HCT116 (cell line): ENCODE data around the gene GATAD2A. TPM values are rescaled to one million over a fixed set of nuclear protein-coding genes. Genes with fewer than 3 reads are reported as not detected.

ENCODE experiments used
- ATAC-seq: fragments of 200-7000 bp; cut with Tn5 transposase; 2 replicates; pipeline ENCODE4 v1.9.1; 2020; ENCODE audit warnings: mild to moderate bottlenecking, moderate library complexity
- BruUV-seq: library from RNA; stranded (reverse); fragments of 400-500 nt; replicated peaks from 2 replicates; lab custom pipeline; 2021; lab: Mats Ljungman, UMichigan
- CTCF ChIA-PET: fragments of 300-600 bp; sonication (Branson Sonifier 250); formaldehyde crosslinking; loops from one replicate; lab custom pipeline; 2021; ENCODE audit warnings: antibody characterized with exemption; lab: Charles Lee
- POLR2A ChIA-PET: fragments of 300-600, 350-600 bp; sonication (Branson Sonifier 250); formaldehyde crosslinking; loops from one replicate; lab custom pipeline; 2021; ENCODE audit warnings: antibody characterized with exemption; lab: Charles Lee
- RAD21 ChIA-PET, 2 experiments: fragments of 300-600 bp; sonication (Branson Sonifier 250); formaldehyde crosslinking; loops; one replicate each; lab custom pipeline; 2023; ENCODE audit warnings: low total read pairs in 2 of 2; ENCODE audit not compliant: uncharacterized antibody in 2 of 2, unreplicated experiment in 2 of 2, low non-redundant PET in 1 of 2; lab: Charles Lee
- DNase-seq: peaks from one replicate; pipeline ENCODE4 v3.0.0-alpha.2; 2010; ENCODE audit warnings: low read depth, low spot score
- H2AFZ ChIP-seq: fragments of 200-600 bp; shearing (Covaris generic), sonication (generic); 2 replicates; pipeline ENCODE4 v1.6.1; 2017; ENCODE audit warnings: low read depth, mixed run types, mixed read lengths, antibody characterized with exemption, low read length; ENCODE audit not compliant: poor library complexity, severe bottlenecking
- H3K27ac ChIP-seq: 2 replicates; pipeline ENCODE4 v1.5.1; 2012; ENCODE audit warnings: low read depth, low read length
- H3K27me3 ChIP-seq: fragments of 200-600 bp; sonication (generic); 2 replicates; pipeline ENCODE4 v1.6.1; 2016; ENCODE audit warnings: mixed run types, low read length, mixed read lengths; ENCODE audit not compliant: insufficient read depth
- H3K36me3 ChIP-seq, 2 experiments: fragments of 200-500 bp in 1 of 2; fragments of 200-600 bp in 1 of 2; sonication (Bioruptor generic) in 1 of 2; sonication (generic) in 1 of 2; 2 replicates each; pipeline versions ENCODE4 v1.5.1 to v1.6.1; 2014 to 2016; ENCODE audit warnings: low read length in 2 of 2, inconsistent platforms in 1 of 2, mixed read lengths in 1 of 2, mixed run types in 1 of 2; ENCODE audit not compliant: insufficient read depth in 2 of 2, control insufficient read depth in 1 of 2
- H3K4me1 ChIP-seq, 2 experiments: fragments of 200-600 bp in 1 of 2; sonication (generic) in 1 of 2; 2 replicates each; pipeline versions ENCODE4 v1.5.1 to v1.6.1; 2012 to 2017; ENCODE audit warnings: low read length in 2 of 2, inconsistent platforms in 1 of 2, mild to moderate bottlenecking in 1 of 2, mixed read lengths in 1 of 2, mixed run types in 1 of 2, moderate library complexity in 1 of 2; ENCODE audit not compliant: insufficient read depth in 2 of 2, control insufficient read depth in 1 of 2
- H3K4me2 ChIP-seq: fragments of 200-600 bp; sonication (generic); 2 replicates; pipeline ENCODE4 v1.6.1; 2017; ENCODE audit warnings: mixed run types, low read length, mixed read lengths
- H3K4me3 ChIP-seq, 2 experiments: fragments of 200-600 bp in 1 of 2; sonication (generic) in 1 of 2; replicated peaks in 1 of 2; 2 replicates each; pipeline ENCODE4 v1.5.1; 2011 to 2016; ENCODE audit warnings: low read length in 2 of 2, control low read depth in 1 of 2, low read depth in 1 of 2, mild to moderate bottlenecking in 1 of 2, mixed read lengths in 1 of 2, mixed run types in 1 of 2
- H3K79me2 ChIP-seq: fragments of 200-600 bp; sonication (generic); 2 replicates; pipeline ENCODE4 v1.6.1; 2017; ENCODE audit warnings: mild to moderate bottlenecking, mixed run types, low read length, moderate library complexity, mixed read lengths; ENCODE audit not compliant: insufficient read depth
- H3K9ac ChIP-seq: fragments of 200-600 bp; sonication (generic); 2 replicates; pipeline ENCODE4 v1.6.1; 2016; ENCODE audit warnings: low read length, mixed read lengths
- H3K9me2 ChIP-seq: fragments of 200-600 bp; sonication (generic), shearing (Covaris generic); 2 replicates; pipeline ENCODE4 v1.6.1; 2017; ENCODE audit warnings: mixed run types, mild to moderate bottlenecking, moderate library complexity; ENCODE audit not compliant: insufficient read depth
- H3K9me3 ChIP-seq, 2 experiments: fragments of 200-500 bp in 1 of 2; fragments of 200-600 bp in 1 of 2; sonication (Bioruptor generic) in 1 of 2; sonication (generic) in 1 of 2; 2 replicates each; pipeline ENCODE4 v1.6.1; 2014 to 2017; ENCODE audit warnings: low read length in 2 of 2, mixed read lengths in 2 of 2, inconsistent platforms in 1 of 2, low read depth in 1 of 2, mild to moderate bottlenecking in 1 of 2, mixed run types in 1 of 2, moderate library complexity in 1 of 2; ENCODE audit not compliant: control insufficient read depth in 1 of 2, insufficient read depth in 1 of 2
- H4K20me1 ChIP-seq: fragments of 200-600 bp; sonication (generic), shearing (Covaris generic); 2 replicates; pipeline ENCODE4 v1.6.1; 2017; ENCODE audit warnings: mixed run types, mild to moderate bottlenecking, moderate library complexity; ENCODE audit not compliant: insufficient read depth
- CBX3 ChIP-seq: IDR thresholded peaks from 2 replicates; pipeline ENCODE4 v1.6.1; 2012; ENCODE audit warnings: low read depth
- CEBPB ChIP-seq: IDR thresholded peaks from 2 replicates; pipeline ENCODE4 v1.6.1; 2012; ENCODE audit warnings: low read depth
- CTCF ChIP-seq, 3 experiments: fragments of 200-600 bp in 1 of 3; sonication (generic) in 1 of 3; IDR thresholded peaks in 2 of 3; conservative IDR thresholded peaks in 1 of 3; 2 replicates each; pipeline ENCODE4 v1.5.1; 2012 to 2017; ENCODE audit warnings: low read depth in 2 of 3, low read length in 2 of 3, antibody characterized with exemption in 1 of 3, borderline replicate concordance in 1 of 3, control low read depth in 1 of 3, mild to moderate bottlenecking in 1 of 3, mixed read lengths in 1 of 3, mixed run types in 1 of 3, moderate library complexity in 1 of 3; ENCODE audit not compliant: insufficient read depth in 1 of 3
- EGR1 ChIP-seq: IDR thresholded peaks from 2 replicates; pipeline ENCODE4 v1.6.1; 2012; ENCODE audit warnings: low read depth
- ELF1 ChIP-seq: IDR thresholded peaks from 2 replicates; pipeline ENCODE4 v1.6.1; 2012; ENCODE audit warnings: low read depth, borderline replicate concordance
- EZH2 ChIP-seq: fragments of 200-600 bp; sonication (generic); IDR thresholded peaks from 2 replicates; pipeline ENCODE4 v1.6.1; 2017; ENCODE audit warnings: antibody characterized with exemption, mixed run types
- EZH2phosphoT487 ChIP-seq: fragments of 200-600 bp; IDR thresholded peaks from 2 replicates; pipeline ENCODE4 v1.6.1; 2018; ENCODE audit warnings: antibody characterized with exemption, borderline replicate concordance
- JUND ChIP-seq: IDR thresholded peaks from 2 replicates; pipeline ENCODE4 v1.6.1; 2012
- MAX ChIP-seq: IDR thresholded peaks from 2 replicates; pipeline ENCODE4 v1.6.1; 2012
- POLR2A ChIP-seq: IDR thresholded peaks from 2 replicates; pipeline ENCODE4 v1.7.0; 2011; ENCODE audit warnings: borderline replicate concordance; ENCODE audit not compliant: insufficient read depth, insufficient read length; ENCODE audit errors: extremely low read depth
- POLR2AphosphoS5 ChIP-seq: IDR thresholded peaks from 2 replicates; pipeline ENCODE4 v1.6.1; 2011; ENCODE audit warnings: mild to moderate bottlenecking, low read depth, low read length, moderate library complexity
- RAD21 ChIP-seq: IDR thresholded peaks from 2 replicates; pipeline ENCODE4 v1.6.1; 2012; ENCODE audit warnings: low read depth, mild to moderate bottlenecking
- REST ChIP-seq: IDR thresholded peaks from 2 replicates; pipeline ENCODE4 v1.6.1; 2012; ENCODE audit warnings: low read depth
- SIN3A ChIP-seq: IDR thresholded peaks from 2 replicates; pipeline ENCODE4 v1.6.1; 2012; ENCODE audit warnings: low read depth
- SP1 ChIP-seq: IDR thresholded peaks from 2 replicates; pipeline ENCODE4 v1.6.1; 2012; ENCODE audit warnings: low read depth
- SRF ChIP-seq: IDR thresholded peaks from 2 replicates; pipeline ENCODE4 v1.6.1; 2012; ENCODE audit warnings: low read depth
- TCF7L2 ChIP-seq: IDR thresholded peaks from 2 replicates; pipeline ENCODE4 v1.7.0; 2011; ENCODE audit warnings: borderline replicate concordance, inconsistent platforms; ENCODE audit not compliant: insufficient read depth, insufficient read length; ENCODE audit errors: extremely low read depth
- YY1 ChIP-seq: IDR thresholded peaks from 2 replicates; pipeline ENCODE4 v1.6.1; 2011; ENCODE audit warnings: low read length, low read depth, moderate library complexity, mild to moderate bottlenecking; ENCODE audit not compliant: insufficient replicate concordance; ENCODE audit errors: extremely low read depth
- intact Hi-C: fragments of 100-400 bp; cut with micrococcal nuclease; formaldehyde crosslinking; loops from 2 replicates; pipeline ENCODE4 v1.10.0; 2022
- total RNA-seq: library from RNA; stranded (reverse); gene quantifications from one replicate; pipeline ENCODE4 v1.2.1, GENCODE V29; 2021; ENCODE audit not compliant: unreplicated experiment
- TF ChIP-seq, protein P1 (sequence below): IDR thresholded peaks from 2 replicates; pipeline ENCODE4 v1.6.1; 2011; ENCODE audit warnings: mild to moderate bottlenecking, low read length, moderate library complexity; ENCODE audit not compliant: insufficient replicate concordance; ENCODE audit errors: extremely low read depth
- TF ChIP-seq, protein P2 (sequence below): IDR thresholded peaks from 2 replicates; pipeline ENCODE4 v1.6.1; 2012

Gene GATAD2A
- total RNA-seq, 1 experiment from 2014 or later = 130 TPM

- RAD21 ChIA-PET = no interaction called here
- Histone ChIP-seq H3K9me3 (no peaks in the 10 kb centered on the region), H3K27ac (no peak overlapping the region), H3K79me2 (peaks cover 39% of the 10 kb centered on the region), H3K4me1 (no peaks in the 10 kb centered on the region; a peak in 1 of 4 replicates), H3K9ac (no peak overlapping the region), H3K36me3 (peaks cover 0 to 9% of the 10 kb centered on the region in 2 experiments; a peak in 3 of 4 replicates), H2AFZ (no peak overlapping the region), H4K20me1 (no peaks in the 10 kb centered on the region), H3K4me2 (no peak overlapping the region), H3K4me3 (no peak overlapping the region), H3K27me3 (no peaks in the 10 kb centered on the region), H3K9me2 (no peaks in the 10 kb centered on the region)
- ATAC-seq = no peak
- TF ChIP-seq EZH2 (no peak), MAX (no peak), CBX3 (no peak), EGR1 (no peak), REST (no peak), POLR2AphosphoS5 (no peak), JUND (no peak), POLR2A (no peak), TCF7L2 (no peak), EZH2phosphoT487 (no peak), SIN3A (no peak), CTCF (IDR thresholded peaks at IDR 0.05 in 2 of 3, conservative IDR thresholded peaks at IDR 0.05 in 1 of 3; ENCODE audit: borderline replicate concordance in 1 of 3, insufficient read depth in 1 of 3, low read depth in 2 of 3, low read length in 2 of 3) (no peak), YY1 (no peak), SRF (no peak), SP1 (no peak), ELF1 (no peak), RAD21 (no peak), CEBPB (no peak)
- TF ChIP-seq, protein P1, sequence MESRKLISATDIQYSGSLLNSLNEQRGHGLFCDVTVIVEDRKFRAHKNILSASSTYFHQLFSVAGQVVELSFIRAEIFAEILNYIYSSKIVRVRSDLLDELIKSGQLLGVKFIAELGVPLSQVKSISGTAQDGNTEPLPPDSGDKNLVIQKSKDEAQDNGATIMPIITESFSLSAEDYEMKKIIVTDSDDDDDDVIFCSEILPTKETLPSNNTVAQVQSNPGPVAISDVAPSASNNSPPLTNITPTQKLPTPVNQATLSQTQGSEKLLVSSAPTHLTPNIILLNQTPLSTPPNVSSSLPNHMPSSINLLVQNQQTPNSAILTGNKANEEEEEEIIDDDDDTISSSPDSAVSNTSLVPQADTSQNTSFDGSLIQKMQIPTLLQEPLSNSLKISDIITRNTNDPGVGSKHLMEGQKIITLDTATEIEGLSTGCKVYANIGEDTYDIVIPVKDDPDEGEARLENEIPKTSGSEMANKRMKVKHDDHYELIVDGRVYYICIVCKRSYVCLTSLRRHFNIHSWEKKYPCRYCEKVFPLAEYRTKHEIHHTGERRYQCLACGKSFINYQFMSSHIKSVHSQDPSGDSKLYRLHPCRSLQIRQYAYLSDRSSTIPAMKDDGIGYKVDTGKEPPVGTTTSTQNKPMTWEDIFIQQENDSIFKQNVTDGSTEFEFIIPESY = no peak
- TF ChIP-seq, protein P2, sequence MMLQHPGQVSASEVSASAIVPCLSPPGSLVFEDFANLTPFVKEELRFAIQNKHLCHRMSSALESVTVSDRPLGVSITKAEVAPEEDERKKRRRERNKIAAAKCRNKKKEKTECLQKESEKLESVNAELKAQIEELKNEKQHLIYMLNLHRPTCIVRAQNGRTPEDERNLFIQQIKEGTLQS = no peak
- no TSS peak for BruUV-seq
- POLR2A ChIA-PET = no interaction called here
- intact Hi-C loops = no loop called here
- CTCF ChIA-PET = no interaction called here
- no peak for DNase-seq
Observed at GRCh38 chr19:19527371-19527656, 121.8 kb downstream of the GATAD2A start.
